Spleen (tissue), 11 donors: ENCODE results near the gene S1PR5. TPM values are rescaled to one million over a fixed set of nuclear protein-coding genes. Genes with fewer than 3 reads are reported as not detected.

Experiments
- DNase-seq: peaks from one replicate; pipeline ENCODE4 v3.0.0-alpha.2; 2020
- H3K27ac ChIP-seq, 8 donors: fragments of 200-600 bp; sonication (generic) in 7 of 8; 1 replicate in 4 of 8; 2 replicates in 4 of 8; pipeline versions ENCODE4 v1.5.0 to v1.8.0; 2016 to 2021; ENCODE audit warnings: inconsistent platforms in 4 of 8, mild to moderate bottlenecking in 4 of 8, moderate library complexity in 1 of 8
- H3K27me3 ChIP-seq, 7 donors: fragments of 200-600 bp; sonication (generic) in 6 of 7; replicated peaks in 1 of 7; 1 replicate in 4 of 7; 2 replicates in 3 of 7; pipeline versions ENCODE4 v1.5.0 to v1.8.0; 2016 to 2021; ENCODE audit warnings: inconsistent platforms in 3 of 7, mild to moderate bottlenecking in 1 of 7
- H3K36me3 ChIP-seq, 6 donors: fragments of 200-600 bp; sonication (generic) in 5 of 6; 1 replicate in 4 of 6; 2 replicates in 2 of 6; pipeline versions ENCODE4 v1.5.0 to v1.8.0; 2016 to 2021; ENCODE audit warnings: inconsistent platforms in 2 of 6
- H3K4me1 ChIP-seq, 6 donors: fragments of 200-600 bp; sonication (generic) in 5 of 6; 1 replicate in 3 of 6; 2 replicates in 3 of 6; pipeline versions ENCODE4 v1.5.0 to v1.8.0; 2016 to 2021; ENCODE audit warnings: inconsistent platforms in 3 of 6
- H3K4me3 ChIP-seq, 8 donors: fragments of 200-600 bp; sonication (generic) in 7 of 8; 1 replicate in 4 of 8; 2 replicates in 4 of 8; pipeline versions ENCODE4 v1.5.0 to v1.8.0; 2016 to 2021; ENCODE audit warnings: inconsistent platforms in 4 of 8, mild to moderate bottlenecking in 4 of 8, moderate library complexity in 2 of 8
- H3K9me3 ChIP-seq, 8 donors: fragments of 200-600 bp; sonication (generic) in 7 of 8; 1 replicate in 4 of 8; 2 replicates in 4 of 8; pipeline versions ENCODE4 v1.5.0 to v1.8.0; 2016 to 2021; ENCODE audit warnings: inconsistent platforms in 4 of 8
- POLR2A ChIP-seq, 3 donors: fragments of 450-650 bp; IDR thresholded peaks; one replicate each; pipeline ENCODE4 v1.5.1; 2017; ENCODE audit warnings: antibody characterized with exemption in 3 of 3, mild to moderate bottlenecking in 1 of 3
- POLR2AphosphoS5 ChIP-seq, 3 donors: sonication (generic); formaldehyde crosslinking; IDR thresholded peaks; one replicate each; pipeline ENCODE4 v1.5.1; 2017; ENCODE audit warnings: antibody characterized with exemption in 3 of 3
- WGBS, 5 donors: extraction: QIAGEN DNeasy Blood & Tissue Kit in 3 of 5; methylation state at CpG; one replicate each; pipeline versions ENCODE4 v1.1.5 to v1.1.7; 2013 to 2018; 5-methylcytosine and 5-hydroxymethylcytosine counted together
- intact Hi-C: fragments of 100-400 bp; cut with DNase I; formaldehyde crosslinking; loops from one replicate; pipeline ENCODE4 v1.15.0; 2023; ENCODE audit warnings: low total_unique reads
- polyA plus RNA-seq, 3 donors: library from polyadenylated mRNA; stranded (reverse); fragments of 200-250 nt; gene quantifications; one replicate each; pipeline ENCODE4 v1.2.1, GENCODE V29; 2013
- total RNA-seq, 7 donors: library from RNA; depleted of rRNA in 3 of 7; stranded (reverse); fragments of >200 nt in 3 of 7; fragmentation: NEBNext Ultra II Directional in 4 of 7; extraction: Animal tissue kit (Norgen Biotek cat#: 25700) in 4 of 7; gene quantifications; one replicate each; pipeline versions ENCODE4 v1.1.0 to v1.2.1, GENCODE V29; 2016 to 2021
- TF ChIP-seq, protein P1 (sequence below), 11 experiments: fragments of 200-600 bp in 7 of 11; fragments of 450-650 bp in 4 of 11; sonication (generic) in 4 of 11; IDR thresholded peaks in 8 of 11; conservative IDR thresholded peaks in 3 of 11; 1 replicate in 7 of 11; 2 replicates in 4 of 11; pipeline versions ENCODE4 v1.4.0 to v1.8.0; 2016 to 2021; ENCODE audit warnings: antibody characterized with exemption in 11 of 11, inconsistent platforms in 4 of 11, mild to moderate bottlenecking in 1 of 11
- donor health status: healthy with polysubstance abuse.
- donor health status: DM: no; HTN: no; CAD: no; lungs with moderate emphysema.
- donor health status: DM: no; HTN: no; CAD: no.
- donor health status: Bipolar disorder and iron deficiency.
- donor health status: healthy.
- donor health status: DM: no; HTN: no; CAD: no.
- donor health status: DM: yes; HTN: yes; CAD: no.

Gene S1PR5
- total and polyA plus RNA-seq, 10 donors, result 0.52 to 21.2 (median 6.0) TPM

DNA sequence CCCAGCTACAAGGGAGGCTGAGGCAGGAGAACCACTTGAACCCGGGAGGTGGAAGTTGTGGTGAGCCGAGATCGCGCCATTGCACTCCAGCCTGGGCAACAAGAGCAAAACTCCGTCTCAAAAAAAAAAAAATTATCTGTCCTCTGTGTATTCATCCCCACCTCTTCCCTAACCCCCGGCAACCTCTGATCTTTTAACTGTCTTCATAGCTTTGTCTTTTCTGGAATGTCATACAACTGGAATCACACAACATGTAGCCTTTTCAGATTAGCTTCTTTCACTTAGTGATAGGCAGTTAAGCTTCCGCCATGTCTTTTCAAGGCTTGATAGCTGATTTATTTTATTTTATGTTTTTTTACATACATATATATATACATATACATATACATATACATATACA is 8.4 kb upstream of the S1PR5 start:
- Histone ChIP-seq H3K9me3 (no peaks in the 10 kb centered on the region), H3K4me1 (peaks cover 0 to 7% (median 0%) of the 10 kb centered on the region in 6 donors), H3K27ac (no peak overlapping the region), H3K4me3 (no peak overlapping the region), H3K36me3 (no peaks in the 10 kb centered on the region), H3K27me3 (peaks cover 0 to 7% (median 0%) of the 10 kb centered on the region in 7 donors)
- TF ChIP-seq, protein P1, sequence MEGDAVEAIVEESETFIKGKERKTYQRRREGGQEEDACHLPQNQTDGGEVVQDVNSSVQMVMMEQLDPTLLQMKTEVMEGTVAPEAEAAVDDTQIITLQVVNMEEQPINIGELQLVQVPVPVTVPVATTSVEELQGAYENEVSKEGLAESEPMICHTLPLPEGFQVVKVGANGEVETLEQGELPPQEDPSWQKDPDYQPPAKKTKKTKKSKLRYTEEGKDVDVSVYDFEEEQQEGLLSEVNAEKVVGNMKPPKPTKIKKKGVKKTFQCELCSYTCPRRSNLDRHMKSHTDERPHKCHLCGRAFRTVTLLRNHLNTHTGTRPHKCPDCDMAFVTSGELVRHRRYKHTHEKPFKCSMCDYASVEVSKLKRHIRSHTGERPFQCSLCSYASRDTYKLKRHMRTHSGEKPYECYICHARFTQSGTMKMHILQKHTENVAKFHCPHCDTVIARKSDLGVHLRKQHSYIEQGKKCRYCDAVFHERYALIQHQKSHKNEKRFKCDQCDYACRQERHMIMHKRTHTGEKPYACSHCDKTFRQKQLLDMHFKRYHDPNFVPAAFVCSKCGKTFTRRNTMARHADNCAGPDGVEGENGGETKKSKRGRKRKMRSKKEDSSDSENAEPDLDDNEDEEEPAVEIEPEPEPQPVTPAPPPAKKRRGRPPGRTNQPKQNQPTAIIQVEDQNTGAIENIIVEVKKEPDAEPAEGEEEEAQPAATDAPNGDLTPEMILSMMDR (IDR thresholded peaks at IDR 0.05 in 8 of 11, conservative IDR thresholded peaks at IDR 0.05 in 3 of 11), result no peak
- TF ChIP-seq POLR2AphosphoS5 (IDR thresholded peaks at IDR 0.05) (no peak), POLR2A (IDR thresholded peaks at IDR 0.05) (no peak)
- no peak for DNase-seq
- WGBS, 5 donors, result 86 to 96% (median 88%) methylated on average over 7 of the region's 7 CpGs
- intact Hi-C loops, result no loop called here

- 67 to 77% (median 71%) methylated on average over 3 of the region's 3 CpGs for WGBS, 5 donors
- no peak for DNase-seq
- H3K4me1 ChIP-seq, result peaks cover 3 to 21% (median 13%) of the 10 kb centered on the region in 6 donors
- intact Hi-C loops, result no loop called here
- TF ChIP-seq POLR2A (IDR thresholded peaks at IDR 0.05) (no peak), POLR2AphosphoS5 (IDR thresholded peaks at IDR 0.05) (no peak)
- TF ChIP-seq, protein P1 (IDR thresholded peaks at IDR 0.05 in 8 of 11, conservative IDR thresholded peaks at IDR 0.05 in 3 of 11), result no peak
- peaks cover 0 to 31% (median 18%) of the 10 kb centered on the region in 7 donors for H3K27me3 ChIP-seq
- no peak overlapping the region for H3K4me3 ChIP-seq
- peak overlapping the region in 3 of 8 donors; percentile 8 to 59 (median 45) for H3K27ac ChIP-seq
- no peaks in the 10 kb centered on the region for H3K36me3 ChIP-seq
- H3K9me3 ChIP-seq, result no peaks in the 10 kb centered on the region
Measured at GRCh38 chr19:10523135-10523636, 5.9 kb upstream of the S1PR5 start.

DNA sequence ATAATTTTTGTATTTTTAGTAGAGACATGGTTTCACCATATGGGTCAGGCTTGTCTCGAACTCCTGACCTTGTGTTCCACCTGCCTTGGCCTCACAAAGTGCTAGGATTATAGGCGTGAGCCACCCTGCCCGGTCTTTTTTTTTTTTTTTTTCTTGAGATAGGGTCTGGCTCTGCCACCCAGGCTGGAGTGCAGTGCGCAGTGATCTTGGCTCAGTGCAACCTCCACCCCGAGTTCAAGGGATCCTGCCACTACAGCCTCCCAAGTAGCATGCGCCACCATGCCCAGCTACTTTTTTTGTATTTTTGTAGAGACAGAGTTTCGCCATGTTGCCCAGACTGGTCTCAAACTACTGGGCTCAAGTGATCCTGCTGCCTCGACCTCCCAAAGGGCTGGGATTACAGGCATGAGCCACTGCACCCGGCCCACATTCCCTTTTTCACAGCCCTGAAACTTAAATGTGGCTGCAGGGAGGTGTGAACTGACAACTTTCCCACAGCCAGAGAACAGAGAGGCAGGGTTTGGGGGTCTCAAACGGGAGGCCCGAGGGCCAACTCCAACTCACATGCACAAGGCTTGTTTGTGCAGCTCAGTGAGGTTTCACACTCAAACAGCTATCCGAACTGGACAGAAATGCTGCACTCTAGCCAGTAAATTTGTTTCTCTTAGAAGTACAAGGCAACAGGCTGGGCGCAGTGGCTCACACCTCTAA is 4.4 kb upstream of the S1PR5 start:
- DNase-seq, result no peak
- WGBS, 5 donors, result 80 to 88% (median 86%) methylated on average over 13 of the region's 13 CpGs
- peaks cover 0 to 47% (median 32%) of the 10 kb centered on the region in 7 donors for H3K27me3 ChIP-seq
- H3K4me1 ChIP-seq, result peaks cover 15 to 37% (median 28%) of the 10 kb centered on the region in 6 donors
- H3K27ac ChIP-seq, result peak overlapping the region in 3 of 8 donors; percentile 11 to 59 (median 33)
- no peak for TF ChIP-seq POLR2A (IDR thresholded peaks at IDR 0.05)
- no peak for TF ChIP-seq POLR2AphosphoS5 (IDR thresholded peaks at IDR 0.05)
- TF ChIP-seq, protein P1 (IDR thresholded peaks at IDR 0.05 in 8 of 11, conservative IDR thresholded peaks at IDR 0.05 in 3 of 11), result no peak
- H3K4me3 ChIP-seq, result no peak overlapping the region
- H3K36me3 ChIP-seq, result no peaks in the 10 kb centered on the region
- H3K9me3 ChIP-seq, result no peaks in the 10 kb centered on the region
- intact Hi-C loops, result no loop called here

- TF ChIP-seq POLR2A (IDR thresholded peaks at IDR 0.05), result no peak
- TF ChIP-seq POLR2AphosphoS5 (IDR thresholded peaks at IDR 0.05), result no peak
- TF ChIP-seq, protein P1 (IDR thresholded peaks at IDR 0.05 in 8 of 11, conservative IDR thresholded peaks at IDR 0.05 in 3 of 11), result no peak
- no peak overlapping the region for H3K4me3 ChIP-seq
- H3K4me1 ChIP-seq, result peaks cover 15 to 43% (median 28%) of the 10 kb centered on the region in 6 donors
- H3K9me3 ChIP-seq, result no peaks in the 10 kb centered on the region
- peaks cover 0 to 55% (median 37%) of the 10 kb centered on the region in 7 donors for H3K27me3 ChIP-seq
- H3K27ac ChIP-seq, result peak overlapping the region in 2 of 8 donors; percentile 27 to 85
- WGBS, 5 donors, result 85 to 89% (median 88%) methylated on average over 14 to 15 of the region's 15 CpGs
- intact Hi-C loops, result no loop called here
- no peaks in the 10 kb centered on the region for H3K36me3 ChIP-seq
- no peak for DNase-seq
Measured at GRCh38 chr19:10520652-10521318, 3.5 kb upstream of the S1PR5 start.
